Hepatocyte (in vitro differentiated cells): ENCODE data around the gene PZP.

ENCODE experiments used
- CTCF ChIP-seq: fragments of 200-600 bp; sonication (generic); IDR thresholded peaks from 2 replicates; pipeline ENCODE4 v1.5.1; 2016; ENCODE audit warnings: antibody characterized with exemption, mild to moderate bottlenecking; ENCODE audit not compliant: poor library complexity
- EZH2 ChIP-seq: fragments of 200-600 bp; sonication (generic); IDR thresholded peaks from 2 replicates; pipeline ENCODE4 v1.6.1; 2016; ENCODE audit warnings: antibody characterized with exemption, mild to moderate bottlenecking, borderline replicate concordance
- EZH2phosphoT487 ChIP-seq: fragments of 200-600 bp; sonication (generic); IDR thresholded peaks from one replicate; pipeline ENCODE4 v1.6.1; 2018; ENCODE audit warnings: antibody characterized with exemption, mild to moderate bottlenecking, low read depth, moderate library complexity; ENCODE audit not compliant: unreplicated experiment, severe bottlenecking

DNA sequence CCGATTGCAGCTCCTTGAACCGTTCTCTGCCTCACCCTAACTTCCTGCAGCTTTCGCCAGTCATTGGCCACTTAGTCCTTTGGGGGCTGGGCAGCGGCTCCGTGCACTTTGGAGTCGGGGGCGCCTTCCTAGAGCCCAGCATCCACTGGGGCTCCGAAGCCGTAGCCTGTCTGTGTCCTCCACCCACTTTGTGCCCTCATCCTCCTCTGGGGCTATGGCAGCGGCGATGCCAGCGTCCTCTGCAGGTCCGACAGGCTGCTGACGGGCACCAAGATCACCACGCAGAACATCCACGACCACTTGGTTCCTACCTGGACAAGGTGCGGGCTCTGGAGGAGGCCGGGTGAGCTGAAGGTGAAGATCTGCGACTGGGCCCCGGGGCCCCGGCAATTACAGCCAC is 80.7 kb downstream of the PZP start:
- TF ChIP-seq EZH2 (no peak), CTCF (no peak), EZH2phosphoT487 (no peak)
